Measurements from ENCODE around the gene LETM1.

DNA sequence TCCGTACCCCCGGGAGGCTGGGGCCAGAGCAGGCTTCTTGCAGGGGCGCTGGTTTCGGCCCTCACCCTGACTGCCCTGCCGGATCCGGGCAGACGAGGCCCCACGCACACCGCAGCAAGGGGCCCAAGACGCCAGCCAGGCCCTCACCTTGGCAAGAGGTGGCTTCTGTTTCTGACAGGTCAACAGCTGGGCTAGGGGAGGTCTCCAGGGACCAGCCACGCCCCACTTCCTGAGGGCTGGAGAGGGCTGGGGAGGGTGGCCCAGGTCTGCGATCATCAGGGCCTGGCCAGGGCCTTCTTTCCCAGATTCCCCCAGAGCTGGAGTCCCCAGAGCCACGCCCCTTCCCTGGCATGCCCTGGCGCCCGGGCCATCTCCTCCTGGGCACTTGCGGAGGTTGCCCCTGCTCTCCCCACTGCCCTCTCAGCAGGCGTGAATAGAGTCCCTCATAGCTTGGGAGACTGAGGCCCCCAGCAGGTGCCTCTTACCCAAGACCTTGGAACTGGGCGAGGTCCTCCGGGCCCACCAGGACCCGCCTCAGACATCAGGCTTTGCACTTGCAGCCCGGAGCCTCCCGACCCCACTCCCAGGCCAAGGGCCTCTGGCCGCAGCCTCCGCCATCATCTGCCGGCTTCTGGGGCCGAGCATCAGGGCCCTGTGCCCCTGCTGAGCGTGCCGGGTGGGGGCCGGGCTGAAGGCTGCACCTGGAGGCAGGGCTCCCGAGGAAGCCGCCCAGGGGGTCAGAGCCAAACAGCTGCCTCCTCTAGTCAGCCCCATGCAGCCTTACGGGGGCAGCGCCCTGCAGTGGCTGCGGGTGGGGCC lies 69.2 kb downstream of the LETM1 start:
- TF ChIP-seq CTCF (IDR thresholded peaks at IDR 0.05 in 8 of 11, conservative IDR thresholded peaks at IDR 0.05 in 3 of 11) (no peak), POLR2A (IDR thresholded peaks at IDR 0.05) (no peak), POLR2AphosphoS5 (IDR thresholded peaks at IDR 0.05) (no peak)
